HEK293 (cell line): ENCODE data around the gene DIDO1.

Experiments used
- CTCF ChIA-PET: fragments of 350-600 bp; formaldehyde crosslinking; extraction: SDS; loops from one replicate; lab custom pipeline; 2021; ENCODE audit warnings: antibody characterized with exemption; lab: Yijun Ruan, JAX
- POLR2A ChIA-PET: fragments of 300-600 bp; formaldehyde crosslinking; extraction: SDS; loops from one replicate; lab custom pipeline; 2020; ENCODE audit warnings: antibody characterized with exemption, inconsistent platforms; lab: Yijun Ruan, JAX
- H3K27ac ChIP-seq: fragments of 200-500 bp; sonication (Bioruptor generic); 2 replicates; pipeline ENCODE4 v1.5.1; 2014; ENCODE audit warnings: low read depth, low read length, control low read depth, inconsistent platforms; ENCODE audit errors: extremely low read depth
- H3K36me3 ChIP-seq, 2 experiments: fragments of 200-500 bp in 1 of 2; sonication (Bioruptor generic) in 1 of 2; 1 replicate in 1 of 2; 2 replicates in 1 of 2; pipeline ENCODE4 v1.5.1; 2014 to 2017; ENCODE audit warnings: inconsistent platforms in 2 of 2, low read length in 2 of 2; ENCODE audit not compliant: control insufficient read depth in 2 of 2, insufficient read depth in 1 of 2
- H3K4me1 ChIP-seq: fragments of 200-500 bp; sonication (Bioruptor generic); 2 replicates; pipeline ENCODE4 v1.5.1; 2014; ENCODE audit warnings: mild to moderate bottlenecking, low read length, inconsistent platforms; ENCODE audit not compliant: control insufficient read depth, insufficient read depth
- H3K4me3 ChIP-seq: 2 replicates; pipeline ENCODE4 v1.5.1; 2011; ENCODE audit warnings: low read depth, mild to moderate bottlenecking, control low read depth, low read length, moderate library complexity
- H3K9me3 ChIP-seq: fragments of 200-500 bp; sonication (Bioruptor generic); 2 replicates; pipeline ENCODE4 v1.5.1; 2014; ENCODE audit warnings: low read depth, low read length, inconsistent platforms; ENCODE audit not compliant: control insufficient read depth, insufficient read depth
- KLF8 ChIP-seq: fragments of 450-650 bp; formaldehyde crosslinking; IDR thresholded peaks from 2 replicates; pipeline ENCODE4 v1.5.1; 2016; ENCODE audit warnings: missing biosample characterization, missing genetic modification characterization
- OSR2 ChIP-seq: fragments of 450-650 bp; formaldehyde crosslinking; IDR thresholded peaks from 2 replicates; pipeline ENCODE4 v1.5.1; 2016; ENCODE audit warnings: missing biosample characterization, missing genetic modification characterization
- OVOL3 ChIP-seq: fragments of 450-650 bp; formaldehyde crosslinking; IDR thresholded peaks from 2 replicates; pipeline ENCODE4 v1.5.1; 2016; ENCODE audit warnings: missing biosample characterization, missing genetic modification characterization
- SP3 ChIP-seq: fragments of 450-650 bp; formaldehyde crosslinking; IDR thresholded peaks from 2 replicates; pipeline ENCODE4 v1.5.1; 2016; ENCODE audit warnings: missing biosample characterization, missing genetic modification characterization
- TCF7L2 ChIP-seq: IDR thresholded peaks from 2 replicates; pipeline ENCODE4 v1.6.1; 2011; ENCODE audit warnings: low read depth, mild to moderate bottlenecking, inconsistent platforms, low read length, moderate library complexity, borderline replicate concordance
- YY1 ChIP-seq: fragments of 450-650 bp; formaldehyde crosslinking; IDR thresholded peaks from 2 replicates; pipeline ENCODE4 v1.5.1; 2018; ENCODE audit warnings: missing biosample characterization, missing genetic modification characterization
- ZBTB6 ChIP-seq: fragments of 450-650 bp; formaldehyde crosslinking; IDR thresholded peaks from 2 replicates; pipeline ENCODE4 v1.5.1; 2017; ENCODE audit warnings: missing biosample characterization, missing genetic modification characterization
- ZFP3 ChIP-seq: fragments of 450-650 bp; formaldehyde crosslinking; IDR thresholded peaks from 2 replicates; pipeline ENCODE4 v1.5.1; 2016; ENCODE audit warnings: low read depth, missing biosample characterization, missing genetic modification characterization
- ZFP37 ChIP-seq: fragments of 450-650 bp; formaldehyde crosslinking; IDR thresholded peaks from 2 replicates; pipeline ENCODE4 v1.5.1; 2016; ENCODE audit warnings: missing biosample characterization, missing genetic modification characterization
- ZNF274 ChIP-seq, 2 experiments: fragments of 200-500 bp in 1 of 2; fragments of 450-650 bp in 1 of 2; sonication (Bioruptor generic) in 1 of 2; formaldehyde crosslinking in 1 of 2; IDR thresholded peaks; 2 replicates each; pipeline versions ENCODE4 v1.5.1 to v1.6.1; 2014 to 2016; ENCODE audit warnings: borderline replicate concordance in 1 of 2, inconsistent platforms in 1 of 2, low read length in 1 of 2, missing biosample characterization in 1 of 2, missing genetic modification characterization in 1 of 2
- ZNF335 ChIP-seq: fragments of 450-650 bp; formaldehyde crosslinking; conservative IDR thresholded peaks from 2 replicates; pipeline ENCODE4 v1.5.1; 2016; ENCODE audit warnings: missing biosample characterization, missing genetic modification characterization
- ZNF350 ChIP-seq: fragments of 450-650 bp; formaldehyde crosslinking; IDR thresholded peaks from 2 replicates; pipeline ENCODE4 v1.5.0; 2017; ENCODE audit warnings: missing biosample characterization, mild to moderate bottlenecking, missing genetic modification characterization
- ZNF391 ChIP-seq: fragments of 450-650 bp; formaldehyde crosslinking; IDR thresholded peaks from 2 replicates; pipeline ENCODE4 v1.5.1; 2016; ENCODE audit warnings: low read depth, missing biosample characterization, missing genetic modification characterization, borderline replicate concordance
- ZNF48 ChIP-seq: fragments of 450-650 bp; formaldehyde crosslinking; IDR thresholded peaks from 2 replicates; pipeline ENCODE4 v1.5.1; 2016; ENCODE audit warnings: missing biosample characterization, missing genetic modification characterization
- ZNF544 ChIP-seq: fragments of 450-650 bp; formaldehyde crosslinking; IDR thresholded peaks from 2 replicates; pipeline ENCODE4 v1.5.0; 2017; ENCODE audit warnings: missing biosample characterization, missing genetic modification characterization
- ZNF585B ChIP-seq: fragments of 450-650 bp; formaldehyde crosslinking; IDR thresholded peaks from 2 replicates; pipeline ENCODE4 v1.5.1; 2016; ENCODE audit warnings: missing biosample characterization, missing genetic modification characterization
- ZNF621 ChIP-seq: fragments of 450-650 bp; formaldehyde crosslinking; IDR thresholded peaks from 2 replicates; pipeline ENCODE4 v1.5.1; 2017; ENCODE audit warnings: missing biosample characterization, missing genetic modification characterization
- ZNF629 ChIP-seq: fragments of 450-650 bp; formaldehyde crosslinking; IDR thresholded peaks from 2 replicates; pipeline ENCODE4 v1.5.1; 2017; ENCODE audit warnings: missing biosample characterization, missing genetic modification characterization
- ZNF701 ChIP-seq: fragments of 450-650 bp; formaldehyde crosslinking; IDR thresholded peaks from 2 replicates; pipeline ENCODE4 v1.5.1; 2016; ENCODE audit warnings: missing biosample characterization, missing genetic modification characterization
- ZNF707 ChIP-seq: fragments of 450-650 bp; formaldehyde crosslinking; IDR thresholded peaks from 2 replicates; pipeline ENCODE4 v1.5.1; 2016; ENCODE audit warnings: missing biosample characterization, missing genetic modification characterization
- ZNF830 ChIP-seq: fragments of 450-650 bp; IDR thresholded peaks from 2 replicates; pipeline ENCODE4 v1.5.0; 2018; ENCODE audit warnings: missing biosample characterization, missing genetic modification characterization, low read depth, mild to moderate bottlenecking, moderate library complexity
- ZSCAN18 ChIP-seq: fragments of 450-650 bp; formaldehyde crosslinking; IDR thresholded peaks from 2 replicates; pipeline ENCODE4 v1.5.1; 2016; ENCODE audit warnings: missing biosample characterization, missing genetic modification characterization
- ZSCAN30 ChIP-seq: fragments of 450-650 bp; IDR thresholded peaks from 2 replicates; pipeline ENCODE4 v1.5.1; 2018; ENCODE audit warnings: missing biosample characterization, mild to moderate bottlenecking, missing genetic modification characterization, moderate library complexity
- TF ChIP-seq, protein P1 (sequence below): fragments of 450-650 bp; formaldehyde crosslinking; IDR thresholded peaks from 2 replicates; pipeline ENCODE4 v1.5.1; 2016; ENCODE audit warnings: missing biosample characterization, missing genetic modification characterization

DIDO1 gene

DNA sequence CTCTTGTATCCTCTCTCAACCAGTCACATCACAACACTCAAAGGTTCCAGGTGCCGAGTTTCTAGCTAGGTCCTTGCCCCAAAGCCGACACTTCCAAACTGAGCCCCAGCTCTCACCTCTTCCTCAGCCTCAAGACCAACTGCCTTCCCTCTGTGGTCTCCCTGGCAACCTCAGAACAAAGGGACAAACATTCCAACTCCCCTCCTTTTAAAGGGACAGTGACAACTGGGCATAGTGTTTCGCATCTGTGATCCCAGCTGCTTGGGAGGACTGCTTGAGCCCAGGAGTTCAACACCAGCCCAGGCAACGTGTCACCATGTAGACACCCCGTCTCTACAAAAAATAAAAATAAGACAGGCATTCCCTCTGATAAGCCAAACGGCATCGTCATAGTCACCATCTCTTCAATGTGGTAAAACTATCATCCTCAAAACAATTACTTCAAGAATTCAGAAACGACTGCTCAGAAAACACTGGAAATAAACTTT, 11.3 kb downstream of the DIDO1 start (continued):
- TF ChIP-seq ZFP37 (tag by site-specific recombination) = no peak
- TF ChIP-seq ZNF335 (tag by site-specific recombination) = peak; percentile 50; the same call in 1 of the 2 replicates
- TF ChIP-seq ZSCAN30 (tag by site-specific recombination) = no peak
- TF ChIP-seq TCF7L2 = peak; percentile 37; the same call in 1 of the 2 replicates
- no peak for TF ChIP-seq ZFP3

DNA sequence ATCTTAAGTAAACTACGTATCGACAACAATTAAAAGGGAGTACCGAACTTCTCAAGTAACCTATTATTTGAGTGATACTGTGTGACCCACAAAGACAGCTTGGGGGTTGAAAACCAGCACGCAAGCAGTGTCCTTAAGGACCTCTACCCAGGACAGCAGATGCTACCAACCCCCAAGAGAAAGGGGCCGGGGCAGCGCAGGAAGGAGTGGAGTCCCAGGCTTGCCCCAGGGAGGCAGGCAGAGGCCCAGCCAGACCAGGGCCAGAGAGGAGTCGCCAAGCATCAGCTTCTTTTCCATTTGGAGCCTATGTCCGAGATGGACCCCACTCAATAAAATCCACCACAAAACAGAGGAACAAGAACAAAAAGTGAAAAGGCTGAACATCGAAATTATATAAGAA, 11.9 kb downstream of the DIDO1 start:
- POLR2A ChIA-PET = interaction anchor here (2.6 kb wide), 1 partner anchor 24 kb away, joined by 7 read pairs; the partner anchor contains the start of gene GID8
- peaks cover 10 to 40% of the 10 kb centered on the region in 2 experiments for H3K36me3 ChIP-seq

DNA sequence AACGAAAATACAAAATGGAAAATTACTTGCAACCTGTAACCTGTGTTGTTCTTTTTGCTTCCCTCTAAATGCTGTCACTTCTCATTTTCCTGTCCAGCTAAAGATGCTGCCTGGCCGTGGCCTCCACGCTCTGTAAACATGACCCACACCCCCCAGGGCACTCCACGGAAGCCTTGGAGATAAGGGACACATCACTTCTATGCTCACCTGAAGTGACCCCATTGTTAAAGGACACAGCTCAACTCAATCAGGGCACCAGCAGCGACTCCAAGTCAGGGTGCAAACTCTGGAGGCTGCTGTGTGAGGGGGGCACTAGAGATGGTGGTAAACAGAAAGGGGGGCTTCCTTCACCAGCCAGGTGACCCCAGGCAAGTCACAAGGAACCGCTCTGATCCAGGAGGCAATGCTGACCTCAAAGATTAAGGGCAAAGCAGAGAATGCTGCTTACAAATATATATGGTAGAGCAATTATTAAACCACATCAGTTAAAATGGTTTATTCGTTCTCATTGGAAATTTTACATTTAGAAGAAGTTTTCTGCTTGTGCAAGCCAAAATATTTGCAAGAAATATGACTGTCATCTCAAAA, 13.2 kb downstream of the DIDO1 start:
- H3K36me3 ChIP-seq = peaks cover 20 to 53% of the 10 kb centered on the region in 2 experiments
- CTCF ChIA-PET = interaction anchor here (0.8 to 3.6 kb wide), 5 partner anchors 8 to 96 kb away, joined by 3 to 12 read pairs (median 10); no protein-coding TSS in a partner anchor

More for the DNA sequence above, 11.9 kb downstream of the DIDO1 start:
- Histone ChIP-seq H3K9me3 (no peaks in the 10 kb centered on the region), H3K27ac (no peak overlapping the region), H3K4me1 (peaks cover 40% of the 10 kb centered on the region), H3K4me3 (no peak overlapping the region)
- CTCF ChIA-PET = interaction anchor here (0.6 to 3.6 kb wide), 5 partner anchors 12 to 95 kb away, joined by 3 to 12 read pairs (median 6); partner anchors contain the start of gene DIDO1
- TF ChIP-seq ZNF830 = no peak
- no peak for TF ChIP-seq ZSCAN18
- no peak for TF ChIP-seq KLF8 (tag by site-specific recombination)
- no peak for TF ChIP-seq ZNF48 (tag by site-specific recombination)
- TF ChIP-seq, protein P1, sequence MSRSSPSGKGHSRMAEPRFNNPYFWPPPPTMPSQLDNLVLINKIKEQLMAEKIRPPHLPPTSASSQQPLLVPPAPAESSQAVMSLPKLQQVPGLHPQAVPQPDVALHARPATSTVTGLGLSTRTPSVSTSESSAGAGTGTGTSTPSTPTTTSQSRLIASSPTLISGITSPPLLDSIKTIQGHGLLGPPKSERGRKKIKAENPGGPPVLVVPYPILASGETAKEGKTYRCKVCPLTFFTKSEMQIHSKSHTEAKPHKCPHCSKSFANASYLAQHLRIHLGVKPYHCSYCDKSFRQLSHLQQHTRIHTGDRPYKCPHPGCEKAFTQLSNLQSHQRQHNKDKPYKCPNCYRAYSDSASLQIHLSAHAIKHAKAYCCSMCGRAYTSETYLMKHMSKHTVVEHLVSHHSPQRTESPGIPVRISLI (tag by site-specific recombination) = no peak
- no peak for TF ChIP-seq ZNF707 (tag by site-specific recombination)
- TF ChIP-seq SP3 (tag by site-specific recombination) = no peak

More for the DNA sequence above, 13.2 kb downstream of the DIDO1 start:
- TF ChIP-seq OSR2 (no peak), ZBTB6 (tag by site-specific recombination) (no peak), ZNF585B (tag by site-specific recombination) (no peak), YY1 (tag by site-specific recombination) (no peak), ZNF391 (tag by site-specific recombination) (no peak), ZNF701 (tag by site-specific recombination) (no peak), ZNF274 (IDR thresholded peaks at IDR 0.05; ENCODE audit: low read length) (no peak), ZNF274 (tag by site-specific recombination; IDR thresholded peaks at IDR 0.05; ENCODE audit: borderline replicate concordance) (no peak), ZNF544 (tag by site-specific recombination) (no peak), KLF8 (tag by site-specific recombination) (no peak), ZNF621 (no peak), ZNF350 (tag by site-specific recombination) (no peak), OVOL3 (no peak), ZNF629 (tag by site-specific recombination) (no peak)
- TF ChIP-seq, all 188 proteins: peak for 0
- Histone ChIP-seq H3K27ac (0 out of 2 replicates have a peak overlapping the region, but pooled peaks have one; percentile 39), H3K4me3 (no peak overlapping the region), H3K9me3 (no peaks in the 10 kb centered on the region), H3K4me1 (peaks cover 32% of the 10 kb centered on the region)
- POLR2A ChIA-PET = interaction anchor here (1.1 to 2.6 kb wide), 2 partner anchors 14 to 25 kb away, joined by 3 to 7 read pairs; partner anchors contain the start of gene GID8
